WI38 (cell line): ENCODE data around the gene PPARA.

Experiments used
- H3K4me3 ChIP-seq: 2 replicates; pipeline ENCODE4 v1.5.1; 2011; ENCODE audit warnings: low read depth, mild to moderate bottlenecking, control low read depth, low read length
- TF ChIP-seq, protein P1 (sequence below): IDR thresholded peaks from 2 replicates; pipeline ENCODE4 v1.5.1; 2012; ENCODE audit warnings: low read depth, mild to moderate bottlenecking, control low read depth, low read length

The PPARA gene

GRCh38 chr22:46105494-46106278, 44.6 kb upstream of the PPARA start:
- no peak overlapping the region for H3K4me3 ChIP-seq
- TF ChIP-seq, protein P1, sequence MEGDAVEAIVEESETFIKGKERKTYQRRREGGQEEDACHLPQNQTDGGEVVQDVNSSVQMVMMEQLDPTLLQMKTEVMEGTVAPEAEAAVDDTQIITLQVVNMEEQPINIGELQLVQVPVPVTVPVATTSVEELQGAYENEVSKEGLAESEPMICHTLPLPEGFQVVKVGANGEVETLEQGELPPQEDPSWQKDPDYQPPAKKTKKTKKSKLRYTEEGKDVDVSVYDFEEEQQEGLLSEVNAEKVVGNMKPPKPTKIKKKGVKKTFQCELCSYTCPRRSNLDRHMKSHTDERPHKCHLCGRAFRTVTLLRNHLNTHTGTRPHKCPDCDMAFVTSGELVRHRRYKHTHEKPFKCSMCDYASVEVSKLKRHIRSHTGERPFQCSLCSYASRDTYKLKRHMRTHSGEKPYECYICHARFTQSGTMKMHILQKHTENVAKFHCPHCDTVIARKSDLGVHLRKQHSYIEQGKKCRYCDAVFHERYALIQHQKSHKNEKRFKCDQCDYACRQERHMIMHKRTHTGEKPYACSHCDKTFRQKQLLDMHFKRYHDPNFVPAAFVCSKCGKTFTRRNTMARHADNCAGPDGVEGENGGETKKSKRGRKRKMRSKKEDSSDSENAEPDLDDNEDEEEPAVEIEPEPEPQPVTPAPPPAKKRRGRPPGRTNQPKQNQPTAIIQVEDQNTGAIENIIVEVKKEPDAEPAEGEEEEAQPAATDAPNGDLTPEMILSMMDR, result no peak

- no peak overlapping the region for H3K4me3 ChIP-seq
- TF ChIP-seq, protein P1, result no peak
Measured at GRCh38 chr22:46106279-46107022, 43.9 kb upstream of the PPARA start.

- TF ChIP-seq, protein P1, result no peak
- no peak overlapping the region for H3K4me3 ChIP-seq
Measured at GRCh38 chr22:46107089-46107664, 43.1 kb upstream of the PPARA start.

GRCh38 chr22:46107753-46108563, 42.4 kb upstream of the PPARA start:
- no peak overlapping the region for H3K4me3 ChIP-seq
- TF ChIP-seq, protein P1, result no peak

DNA sequence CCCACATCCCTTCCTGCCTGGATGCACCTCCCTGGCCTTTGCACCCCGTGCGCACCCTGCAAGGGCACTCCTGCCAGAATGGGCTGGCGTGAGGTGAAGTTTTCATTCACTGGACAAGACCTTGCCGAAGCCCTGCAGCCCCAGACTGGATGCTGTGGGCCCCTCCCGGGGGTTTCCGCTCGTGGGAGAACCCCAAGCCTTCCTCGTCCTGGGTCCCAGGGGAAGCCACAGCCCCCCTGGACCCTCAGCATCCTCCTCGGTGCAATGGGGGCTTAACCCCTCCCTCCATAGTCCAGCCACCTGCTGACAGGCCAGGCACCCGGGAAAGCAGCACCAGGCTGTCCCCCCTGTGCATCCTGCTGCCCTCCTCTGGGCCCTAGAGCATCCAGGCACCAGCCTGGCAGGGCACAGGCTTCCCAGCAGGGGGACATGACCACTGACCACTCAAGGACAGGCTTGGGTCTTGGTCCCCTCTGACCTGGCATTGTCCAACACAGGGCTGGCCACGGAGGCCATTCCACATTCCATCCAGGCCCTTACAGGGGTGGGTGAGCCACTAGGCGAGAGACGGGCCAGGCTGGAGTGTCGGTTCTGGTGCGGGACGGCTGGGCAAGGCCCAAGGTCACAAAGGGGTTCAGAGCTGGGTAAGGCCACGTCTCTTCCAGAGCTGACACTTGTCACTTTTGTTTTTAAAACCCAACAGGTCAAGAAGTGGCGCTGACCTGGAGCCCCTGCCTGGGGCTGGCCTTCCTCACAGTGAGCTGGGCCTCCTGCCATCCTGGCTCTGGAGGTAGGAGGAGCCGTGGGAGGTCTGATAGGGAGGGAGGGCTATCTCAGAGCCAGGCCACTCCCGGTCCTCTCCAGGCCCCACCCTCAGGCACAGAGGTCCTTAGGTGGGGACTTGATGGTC, 41.5 kb upstream of the PPARA start:
- no peak overlapping the region for H3K4me3 ChIP-seq
- TF ChIP-seq, protein P1, result no peak

GRCh38 chr22:46109474-46110003, 40.8 kb upstream of the PPARA start:
- TF ChIP-seq, protein P1, result no peak
- no peak overlapping the region for H3K4me3 ChIP-seq
